Astrocyte of the hippocampus (primary cell): Measurements from ENCODE around the gene SHLD1.
A peak's percentile ranks its signal among the peaks of the same experiment; 100 is the strongest.

Experiments used
- DNase-seq: peaks from one replicate; pipeline ENCODE4 v3.0.0; 2011; ENCODE audit warnings: low read depth, low spot score

Gene SHLD1

DNA sequence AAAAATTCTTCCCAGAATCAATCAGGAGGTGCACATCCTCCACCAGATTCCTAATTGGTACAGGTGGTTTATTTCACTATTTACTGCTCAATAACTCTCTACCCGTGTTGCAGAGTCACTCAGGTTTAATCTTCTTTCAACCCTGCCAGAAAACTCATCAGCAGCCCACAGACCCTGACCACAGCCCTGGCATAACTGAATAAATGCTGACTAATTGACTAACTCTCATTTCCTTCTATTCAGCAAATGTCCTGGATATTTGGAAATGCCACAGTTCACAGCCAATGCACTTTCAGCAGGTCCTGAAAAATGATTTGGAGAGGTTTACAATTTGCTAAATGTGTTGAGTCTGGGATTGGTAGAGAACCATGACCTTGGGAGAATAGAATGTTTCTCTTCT, 137.8 kb downstream of the SHLD1 start:
- DNase-seq: peak; percentile 31

DNA sequence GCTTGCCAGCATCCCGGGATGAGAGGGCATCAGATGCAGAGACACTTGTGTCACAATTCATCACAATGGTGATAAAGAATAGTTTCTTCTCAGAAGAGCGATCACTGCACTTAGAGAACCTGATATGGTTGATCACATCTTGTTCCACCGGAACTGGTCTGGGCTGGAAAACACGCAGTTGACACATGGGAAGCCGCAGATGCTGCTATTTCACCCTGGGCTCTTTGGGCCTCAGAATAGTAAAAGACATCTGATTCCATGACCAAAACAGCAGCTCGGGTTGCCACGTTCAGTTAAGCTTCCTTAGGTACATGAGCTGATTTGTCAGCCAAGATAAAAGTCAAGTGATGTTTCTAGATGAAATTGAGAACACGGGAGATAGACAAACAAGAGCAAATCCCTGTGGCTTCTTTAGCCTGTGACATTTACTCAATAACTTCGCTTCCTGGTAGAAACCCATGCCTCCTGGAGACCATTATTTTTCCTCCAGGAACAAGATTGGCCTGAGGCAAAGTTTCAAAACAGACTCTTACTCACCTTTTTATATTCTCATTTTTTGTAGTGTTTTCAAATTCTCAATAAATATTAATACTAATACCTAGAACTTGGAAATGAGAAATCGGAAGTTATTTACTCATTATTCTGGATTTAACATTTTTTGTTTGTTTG, 140.7 kb downstream of the SHLD1 start:
- no peak for DNase-seq

DNA sequence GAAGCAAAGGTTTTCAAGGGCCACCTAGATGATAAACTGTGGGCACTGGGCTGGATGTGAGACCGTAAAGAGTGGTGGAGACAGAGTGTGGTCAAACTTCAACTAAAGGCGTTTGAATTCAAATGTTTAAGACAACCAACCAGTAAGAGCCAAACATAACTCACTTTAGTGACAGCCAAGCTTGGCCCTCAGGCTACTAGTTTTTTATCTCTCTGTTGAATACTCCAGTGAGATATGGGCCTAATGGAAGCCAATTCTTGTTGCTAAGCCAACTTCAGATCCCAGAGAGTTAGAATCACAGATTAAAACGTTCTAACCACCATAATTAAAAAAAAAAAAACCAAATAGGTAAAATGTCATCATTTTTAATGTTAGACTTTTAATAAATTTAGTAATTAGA, 142.9 kb downstream of the SHLD1 start:
- no peak for DNase-seq

DNA sequence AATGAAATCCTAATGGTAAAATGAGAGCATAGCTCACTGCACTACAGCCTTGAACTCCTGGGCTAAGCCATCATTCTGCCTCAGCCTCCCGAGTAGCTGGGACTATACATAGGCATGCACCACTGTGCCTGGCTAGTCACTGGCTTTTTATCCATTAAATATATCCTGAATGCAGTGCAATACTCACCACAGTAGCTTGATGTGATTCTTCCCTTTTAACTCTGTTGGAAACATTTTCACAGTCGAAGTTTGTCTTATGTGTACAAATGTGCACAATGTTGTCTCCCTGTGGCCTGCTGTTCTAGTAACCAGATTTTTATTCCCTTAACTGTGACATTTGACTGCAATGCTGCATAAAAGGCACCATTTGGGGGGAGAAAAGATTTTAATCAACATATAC, 143.4 kb downstream of the SHLD1 start:
- no peak for DNase-seq

DNA sequence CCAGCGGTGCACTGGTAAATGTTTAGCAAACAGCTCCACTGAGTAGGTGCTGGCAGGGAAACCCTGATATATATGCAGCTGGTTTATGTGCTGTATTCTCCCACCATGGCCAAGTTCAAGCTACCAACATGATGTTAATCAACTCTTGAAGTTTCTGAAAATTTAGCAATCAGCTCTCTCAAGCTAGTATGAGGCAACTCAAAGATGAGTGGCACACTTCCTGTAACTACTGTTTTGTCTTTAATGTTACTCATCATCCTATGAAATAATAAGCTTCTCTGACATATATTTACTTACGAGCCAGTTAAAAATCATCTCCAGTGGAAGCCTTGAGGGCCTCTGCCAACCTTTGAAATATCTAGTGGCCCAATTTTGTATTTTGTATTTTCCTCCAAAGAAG, 145.4 kb downstream of the SHLD1 start:
- DNase-seq: no peak

DNA sequence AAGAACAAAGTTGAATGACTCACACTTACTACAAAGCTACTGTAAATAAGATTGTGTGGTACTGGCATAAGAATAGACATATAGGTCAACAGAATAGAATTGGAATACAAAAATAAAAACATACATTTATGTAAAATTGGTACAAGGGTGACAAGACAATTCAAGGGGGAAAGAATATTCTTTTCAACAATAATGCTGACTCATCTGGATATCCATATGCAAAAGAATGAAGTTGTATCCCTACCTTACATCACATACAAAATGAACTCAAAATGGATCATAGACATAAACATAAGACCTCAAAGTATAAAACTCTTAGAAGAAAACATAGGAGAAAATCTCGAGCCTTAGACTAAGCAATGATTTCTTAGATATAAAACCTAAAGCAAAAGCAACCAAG, 149.2 kb downstream of the SHLD1 start:
- DNase-seq: no peak

DNA sequence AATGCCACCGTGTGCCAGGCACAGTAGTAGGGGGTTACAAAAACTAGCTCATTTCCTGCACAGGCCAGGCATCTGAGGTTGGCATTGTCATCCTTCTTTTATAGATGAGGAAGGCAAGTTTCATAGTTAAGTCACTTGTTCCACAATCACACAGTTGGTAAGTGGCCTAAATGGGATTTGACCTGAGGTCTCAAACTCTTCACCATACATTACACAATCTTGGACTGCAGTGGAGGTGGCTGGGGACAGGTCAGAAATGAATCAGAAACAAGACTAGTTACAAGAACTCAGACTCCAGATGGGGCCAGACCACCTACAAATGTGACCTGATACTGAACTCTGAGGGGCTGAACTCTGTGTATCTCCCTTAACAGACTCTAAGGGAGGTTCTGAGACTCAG, 150.7 kb downstream of the SHLD1 start:
- no peak for DNase-seq

DNA sequence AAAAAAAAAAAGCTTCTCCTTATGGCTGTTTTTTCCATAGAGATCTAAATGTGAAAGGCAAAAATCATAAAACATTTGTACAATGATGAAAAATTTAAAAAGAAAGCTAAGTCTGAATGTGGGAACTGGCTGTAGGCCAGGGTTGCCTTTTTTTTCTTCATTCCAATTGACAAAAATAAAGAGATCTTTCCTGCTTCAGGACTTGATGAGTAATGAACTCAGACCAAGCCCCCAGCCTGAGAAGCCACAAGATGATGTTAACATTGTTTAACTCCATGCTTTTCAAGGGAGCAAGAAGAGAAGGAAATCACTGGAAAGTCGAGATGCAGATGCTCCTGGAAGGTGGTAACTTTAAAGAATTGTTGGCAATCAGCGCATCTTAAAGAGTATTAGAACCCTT, 158.8 kb downstream of the SHLD1 start:
- peak; percentile 32 for DNase-seq

DNA sequence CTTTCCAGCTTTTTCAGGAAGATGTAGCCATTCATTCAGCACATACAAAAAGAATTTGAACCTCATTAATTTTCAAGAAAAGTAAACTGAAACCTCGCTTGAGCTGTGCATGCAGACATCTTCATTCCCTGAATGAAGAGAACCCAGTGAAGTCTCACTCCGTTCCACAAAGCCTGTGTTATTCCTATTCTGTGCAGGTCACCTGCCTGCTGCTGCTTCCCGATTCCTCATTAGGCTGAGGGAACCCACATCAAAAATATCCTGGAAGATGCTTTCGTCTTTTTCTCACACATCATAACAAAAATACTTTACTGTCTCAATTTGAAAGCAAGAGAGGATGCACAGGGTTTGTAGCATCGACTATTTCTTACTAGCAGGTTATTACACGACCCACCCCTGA, 160.0 kb downstream of the SHLD1 start:
- no peak for DNase-seq

DNA sequence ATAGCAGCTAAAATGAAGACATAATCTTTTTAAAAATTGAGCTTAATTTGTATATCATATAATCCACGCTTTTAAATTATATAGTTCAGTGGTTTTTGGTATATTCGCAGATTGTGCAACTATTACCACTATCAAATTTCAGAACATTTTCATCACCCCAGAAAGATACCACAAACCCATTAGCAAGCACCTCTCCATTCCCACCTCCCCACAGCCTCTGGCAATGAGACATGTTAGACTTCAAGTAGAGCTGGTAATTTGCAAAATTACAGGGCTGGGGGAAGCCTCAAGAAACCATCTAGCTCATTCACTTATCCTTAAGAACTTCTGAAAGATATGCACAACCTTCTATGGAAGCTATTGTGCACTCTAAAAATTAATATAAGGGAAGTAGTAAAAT, 163.0 kb downstream of the SHLD1 start:
- DNase-seq: no peak
